IPS-18c (cell line): ENCODE results near the gene LRRK2.
"Not testable (repeated sequence)": the region's sequence is repeated elsewhere in the genome, so short reads cannot be mapped to it uniquely, and the experiment has no call there.

ENCODE experiments used
- H3K4me3 ChIP-seq: 2 replicates; pipeline ENCODE4 v1.7.0; 2013; ENCODE audit warnings: low read depth, mild to moderate bottlenecking, low read length, moderate library complexity; ENCODE audit not compliant: insufficient read depth
- H3K9me3 ChIP-seq: one replicate; pipeline ENCODE4 v1.6.1; 2013; ENCODE audit warnings: mild to moderate bottlenecking, low read length, moderate library complexity; ENCODE audit not compliant: control insufficient read depth, insufficient read depth

The LRRK2 gene

DNA sequence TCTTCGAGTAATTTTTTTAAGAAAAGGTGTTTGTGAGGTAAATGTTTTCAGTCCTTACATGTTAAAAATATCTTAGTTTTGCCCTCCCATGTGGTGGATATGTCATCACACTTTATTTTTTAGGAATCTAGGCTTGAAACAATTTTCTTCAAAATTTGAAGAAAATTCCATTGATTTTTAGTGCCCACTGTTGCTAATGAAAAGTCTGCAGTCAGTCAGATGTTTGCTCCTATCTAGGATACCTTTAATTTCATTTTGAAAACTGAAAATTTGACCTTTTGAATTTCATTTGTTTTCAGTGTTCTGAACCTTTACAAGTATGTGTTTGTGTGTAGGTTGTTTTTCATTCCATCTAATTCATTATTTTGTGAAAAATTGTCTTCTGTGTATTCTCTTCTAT, 105.4 kb downstream of the LRRK2 start:
- H3K9me3 ChIP-seq = no peaks in the 10 kb centered on the region
- no peak overlapping the region for H3K4me3 ChIP-seq

DNA sequence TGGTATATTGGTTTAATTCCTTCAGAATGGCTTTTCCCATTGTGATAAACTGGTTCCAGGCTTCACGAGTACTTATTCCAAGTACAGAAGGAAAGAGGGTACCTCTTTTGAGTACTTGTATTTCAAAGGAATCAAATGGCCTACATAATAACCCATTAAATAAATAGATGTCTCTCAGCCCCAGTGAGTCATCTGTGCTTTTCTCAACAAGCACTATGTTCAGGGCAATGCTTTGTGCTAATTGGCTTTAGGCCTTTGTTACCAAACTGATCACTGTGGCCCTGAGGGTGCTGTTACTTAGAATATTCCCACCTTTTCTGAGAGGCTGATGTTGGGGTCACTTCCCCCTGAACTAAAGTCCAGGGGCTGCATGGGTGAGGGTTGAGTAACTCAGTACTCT, 107.1 kb downstream of the LRRK2 start:
- H3K9me3 ChIP-seq = no peaks in the 10 kb centered on the region

DNA sequence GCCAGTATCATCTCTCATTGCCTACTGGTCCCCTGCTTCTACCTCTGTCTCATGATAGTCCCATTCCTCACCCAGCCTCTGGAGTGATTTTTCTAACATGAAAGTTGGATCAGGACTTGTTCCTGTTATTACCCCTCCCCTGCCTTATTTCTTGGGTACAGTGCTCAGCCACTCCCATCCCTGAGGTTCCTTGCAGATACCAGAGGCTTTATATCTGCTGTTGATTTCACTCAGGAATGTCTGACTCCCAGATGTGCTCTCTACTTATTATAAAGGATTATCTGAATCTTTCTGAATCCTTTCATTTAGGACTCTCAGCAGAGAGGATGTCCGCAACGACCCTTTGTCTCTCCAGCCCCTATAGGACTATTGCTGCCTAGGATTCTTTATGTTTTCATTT, 111.2 kb downstream of the LRRK2 start:
- H3K4me3 ChIP-seq = no peak overlapping the region
- no peaks in the 10 kb centered on the region for H3K9me3 ChIP-seq

More for the DNA sequence above, 107.1 kb downstream of the LRRK2 start:
- no peak overlapping the region for H3K4me3 ChIP-seq

DNA sequence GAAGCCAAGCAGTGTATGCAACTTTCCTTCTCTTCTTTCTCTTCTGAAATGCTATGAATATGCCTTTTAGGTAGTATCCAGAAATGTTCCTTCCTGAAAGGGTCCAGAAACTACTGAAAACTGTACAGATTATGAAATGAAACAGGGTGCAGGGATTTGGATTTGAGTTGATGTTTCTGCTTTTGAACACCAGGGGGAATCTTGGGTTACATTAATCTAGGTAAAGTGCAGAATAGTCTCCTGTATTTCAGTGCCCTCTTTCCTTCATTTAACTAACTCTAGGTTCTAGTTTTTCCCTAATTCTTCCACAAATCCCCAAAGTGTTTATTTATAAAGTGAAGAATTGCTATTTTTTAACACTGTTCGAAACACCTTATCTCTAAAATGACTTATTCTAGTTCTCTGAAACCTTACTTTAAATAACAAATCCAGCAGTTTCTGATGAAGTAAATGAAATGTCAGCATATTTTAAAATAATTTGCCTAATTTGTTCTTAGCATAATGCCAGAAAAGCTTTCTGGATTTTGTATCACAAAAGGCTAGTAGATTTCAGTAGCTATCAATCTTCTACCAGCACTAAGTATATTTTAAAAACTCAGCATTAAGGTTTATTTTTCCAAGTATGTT, 111.9 kb downstream of the LRRK2 start:
- Histone ChIP-seq H3K4me3 (no peak overlapping the region), H3K9me3 (no peaks in the 10 kb centered on the region)

DNA sequence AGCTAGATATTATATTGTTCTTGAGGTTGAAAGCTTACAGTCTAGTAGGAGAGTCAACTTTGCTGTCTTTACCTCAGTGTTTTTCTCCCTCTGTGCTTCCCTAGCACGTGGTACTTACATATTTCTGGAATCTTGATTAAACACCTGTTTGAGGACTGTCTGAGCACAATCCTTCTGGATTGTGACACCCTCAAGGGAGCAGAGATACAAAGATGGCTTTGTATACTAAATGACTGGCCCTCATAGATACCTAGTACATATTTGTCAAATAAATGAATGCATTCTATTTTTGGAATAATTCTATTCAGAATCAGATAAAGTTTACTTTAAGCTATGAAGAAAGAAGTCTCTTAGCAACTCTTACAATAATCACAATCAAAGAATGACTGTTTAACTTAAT, 113.3 kb downstream of the LRRK2 start:
- Histone ChIP-seq H3K4me3 (no peak overlapping the region), H3K9me3 (no peaks in the 10 kb centered on the region)

DNA sequence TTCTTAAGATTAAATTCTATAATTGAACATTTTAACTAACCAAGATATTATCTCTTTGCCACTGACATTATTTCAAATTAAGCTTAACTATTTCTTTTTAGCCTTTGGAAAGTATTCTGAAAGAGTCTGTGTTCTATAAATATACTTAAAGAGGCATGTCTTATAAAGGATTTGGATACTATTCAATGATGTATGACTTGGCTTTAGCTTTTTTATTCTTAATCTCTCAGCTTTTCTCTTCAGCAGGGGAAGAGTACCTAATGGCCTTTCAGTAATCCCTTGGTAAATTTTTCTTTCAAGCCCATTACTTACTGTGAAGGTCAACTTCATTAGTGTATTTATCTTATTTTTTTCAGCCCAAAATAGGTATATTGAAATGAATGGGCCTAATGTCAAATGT, 113.8 kb downstream of the LRRK2 start:
- no peaks in the 10 kb centered on the region for H3K9me3 ChIP-seq

DNA sequence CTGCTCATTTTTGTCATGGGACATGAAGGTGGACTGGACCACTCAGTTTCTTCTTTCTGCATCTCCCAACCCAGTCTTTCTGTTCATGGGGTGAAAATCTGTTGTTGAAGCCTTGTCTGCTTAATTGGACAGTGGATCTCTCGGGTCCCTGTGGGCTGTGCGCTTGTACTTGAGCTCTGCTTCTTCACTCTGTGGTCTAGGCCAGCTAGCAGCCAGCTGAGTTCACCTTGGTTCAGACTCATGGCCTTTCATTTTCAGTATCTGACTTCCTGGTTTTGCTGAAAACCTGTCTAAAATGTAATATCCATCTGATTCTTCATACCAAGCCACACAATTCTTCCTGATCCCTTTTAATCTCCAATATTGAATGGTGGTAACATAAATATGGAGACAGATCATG, 117.2 kb downstream of the LRRK2 start:
- H3K9me3 ChIP-seq = no peaks in the 10 kb centered on the region
- no peak overlapping the region for H3K4me3 ChIP-seq

More for the DNA sequence above, 113.8 kb downstream of the LRRK2 start:
- no peak overlapping the region for H3K4me3 ChIP-seq

DNA sequence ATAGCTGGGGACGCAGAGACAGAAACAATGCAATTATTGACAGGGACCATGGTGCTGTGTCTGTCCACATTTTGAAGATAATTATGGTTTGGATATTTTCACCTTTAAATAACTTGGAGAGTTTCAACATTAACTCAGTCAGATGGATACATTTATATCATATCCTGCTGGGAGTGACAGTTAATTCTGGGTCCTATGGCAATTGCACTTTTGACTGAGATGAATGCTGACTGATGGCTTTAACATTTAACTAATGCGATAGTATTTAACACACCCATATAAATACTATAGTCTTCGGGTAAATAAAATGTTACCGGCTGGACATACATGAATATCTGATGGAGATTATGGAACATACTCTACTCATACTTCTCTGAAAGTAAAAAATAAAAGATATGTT, 118.3 kb downstream of the LRRK2 start:
- no peaks in the 10 kb centered on the region for H3K9me3 ChIP-seq
- H3K4me3 ChIP-seq = no peak overlapping the region

DNA sequence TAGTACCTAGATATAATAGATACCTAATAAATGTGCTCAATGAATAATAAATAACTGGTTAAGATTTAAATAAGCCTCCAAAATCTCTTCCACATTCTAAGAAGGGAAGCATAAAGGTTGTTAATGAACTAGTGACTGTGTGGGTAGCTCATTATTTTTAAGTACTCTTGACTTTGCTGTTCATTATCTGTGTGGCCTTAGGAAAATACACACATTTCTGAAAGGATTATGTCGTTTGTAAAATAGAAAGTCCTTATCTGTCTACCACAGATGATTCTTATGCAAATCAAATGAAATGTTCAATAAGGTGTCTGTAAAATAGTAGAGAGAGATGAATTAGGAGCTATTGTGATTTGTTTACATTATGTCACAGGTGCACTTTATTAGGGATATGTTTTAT, 119.5 kb downstream of the LRRK2 start:
- no peaks in the 10 kb centered on the region for H3K9me3 ChIP-seq
- H3K4me3 ChIP-seq = no peak overlapping the region

DNA sequence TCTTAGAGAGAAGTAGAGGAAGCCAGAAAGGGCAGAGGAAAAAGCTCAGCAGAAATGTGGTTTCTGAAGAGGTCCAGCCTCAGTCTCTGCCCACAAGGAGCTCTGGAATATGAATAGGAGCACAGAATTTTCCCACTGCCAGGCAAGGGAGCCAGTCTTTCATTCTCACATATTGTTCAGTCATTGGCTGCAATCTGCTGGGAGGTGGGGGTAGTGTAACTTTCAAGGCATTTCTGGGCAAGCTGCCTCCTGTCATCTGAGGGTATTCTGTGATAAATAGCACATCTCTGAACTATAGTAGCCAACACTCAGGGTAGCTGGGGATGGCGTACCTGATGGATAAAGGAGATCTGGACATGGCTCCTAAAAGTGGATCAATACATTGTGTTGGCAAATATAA, 127.2 kb downstream of the LRRK2 start:
- no peaks in the 10 kb centered on the region for H3K9me3 ChIP-seq
- no peak overlapping the region for H3K4me3 ChIP-seq

DNA sequence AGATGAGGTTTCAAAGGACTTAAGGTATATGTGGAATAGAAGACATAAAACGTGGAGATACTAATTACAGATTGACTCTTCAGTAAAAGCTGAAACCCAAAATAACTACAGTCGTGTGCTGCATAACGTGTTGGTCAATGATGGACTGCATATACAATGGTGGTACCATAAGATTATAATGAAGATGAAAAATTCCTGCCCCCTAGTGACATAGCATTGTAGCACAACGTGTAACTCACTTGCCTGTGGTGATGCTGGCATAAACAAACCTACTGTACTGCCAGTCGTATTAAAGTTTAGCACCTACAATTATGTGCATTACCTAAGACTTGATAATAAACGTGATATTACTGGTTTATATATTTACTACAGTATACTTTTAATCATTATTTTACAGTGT, 150.3 kb downstream of the LRRK2 start:
- H3K9me3 ChIP-seq = no peaks in the 10 kb centered on the region

DNA sequence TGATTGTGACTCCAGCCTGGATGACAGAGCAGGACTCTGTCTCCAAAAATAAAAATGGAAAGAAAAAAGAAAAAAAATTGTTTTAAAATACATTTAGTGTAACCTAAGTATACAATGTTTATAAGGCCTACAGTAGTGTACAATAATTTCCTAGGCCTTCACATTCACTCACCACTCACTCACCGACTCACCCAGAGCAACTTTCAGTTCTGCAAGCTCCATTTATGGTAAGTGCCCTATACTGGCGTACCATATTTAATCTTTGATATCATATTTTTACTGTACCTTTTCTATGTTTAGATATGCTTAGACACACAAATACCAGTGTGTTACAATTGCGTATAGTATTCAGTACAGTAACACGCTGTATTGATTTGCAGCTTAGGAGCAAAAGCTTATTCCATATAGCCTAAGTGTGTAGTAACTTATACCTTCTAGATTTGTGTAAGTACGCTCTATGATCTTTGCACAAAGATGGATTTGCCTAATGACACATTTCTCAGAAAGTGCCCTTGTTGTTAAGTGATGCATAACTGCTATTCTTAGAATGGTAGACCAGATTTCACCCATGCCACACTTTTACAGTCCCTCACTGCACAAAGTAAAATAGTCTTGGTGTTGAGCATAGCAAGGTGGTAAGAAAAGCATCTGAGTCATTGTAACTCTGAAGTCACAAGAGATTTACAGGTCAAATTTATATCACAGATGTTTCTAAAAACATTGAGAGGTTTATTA, 151.9 kb downstream of the LRRK2 start:
- H3K9me3 ChIP-seq = no peaks in the 10 kb centered on the region

More for the DNA sequence above, 150.3 kb downstream of the LRRK2 start:
- no peak overlapping the region for H3K4me3 ChIP-seq

DNA sequence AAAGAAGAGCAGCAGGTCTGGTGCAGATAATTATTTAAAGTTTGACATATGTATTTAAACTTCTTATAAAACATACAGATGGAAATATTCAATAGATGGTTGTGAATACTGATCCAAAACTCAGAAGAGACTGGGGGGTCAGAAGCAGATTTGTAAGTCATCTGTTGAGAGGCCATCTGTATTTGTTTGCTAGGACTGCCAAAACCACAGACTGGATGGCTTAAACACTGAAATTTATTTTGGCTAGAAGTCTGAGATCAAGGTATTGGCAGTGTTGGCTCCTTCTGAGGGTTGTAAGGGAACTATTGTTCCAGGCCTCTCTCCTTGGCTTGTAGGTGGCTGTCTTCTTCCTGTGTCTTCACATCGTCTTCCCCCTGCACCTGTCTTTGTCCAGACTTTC, 153.9 kb downstream of the LRRK2 start:
- H3K9me3 ChIP-seq = no peaks in the 10 kb centered on the region
- no peak overlapping the region for H3K4me3 ChIP-seq

More for the DNA sequence above, 151.9 kb downstream of the LRRK2 start:
- H3K4me3 ChIP-seq = no peak overlapping the region

DNA sequence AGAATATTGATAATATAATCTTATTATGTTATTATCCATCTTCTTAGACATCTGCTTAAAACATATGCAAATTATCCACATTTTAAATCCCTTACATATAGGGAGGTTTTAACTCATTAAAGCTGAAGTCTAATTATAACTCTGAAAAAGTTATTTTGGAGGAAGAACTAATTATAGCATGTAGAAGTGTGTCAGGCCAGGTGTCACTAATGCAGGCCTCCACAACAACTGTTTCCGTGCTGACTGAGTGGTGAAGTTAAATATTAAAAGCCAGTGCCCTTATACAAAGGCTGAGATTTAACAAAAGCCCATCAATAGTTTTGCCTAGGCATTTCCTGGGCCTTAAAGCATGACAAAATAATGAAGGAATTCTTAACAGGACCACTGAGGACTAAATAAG, 157.4 kb downstream of the LRRK2 start:
- Histone ChIP-seq H3K4me3 (no peak overlapping the region), H3K9me3 (no peaks in the 10 kb centered on the region)

DNA sequence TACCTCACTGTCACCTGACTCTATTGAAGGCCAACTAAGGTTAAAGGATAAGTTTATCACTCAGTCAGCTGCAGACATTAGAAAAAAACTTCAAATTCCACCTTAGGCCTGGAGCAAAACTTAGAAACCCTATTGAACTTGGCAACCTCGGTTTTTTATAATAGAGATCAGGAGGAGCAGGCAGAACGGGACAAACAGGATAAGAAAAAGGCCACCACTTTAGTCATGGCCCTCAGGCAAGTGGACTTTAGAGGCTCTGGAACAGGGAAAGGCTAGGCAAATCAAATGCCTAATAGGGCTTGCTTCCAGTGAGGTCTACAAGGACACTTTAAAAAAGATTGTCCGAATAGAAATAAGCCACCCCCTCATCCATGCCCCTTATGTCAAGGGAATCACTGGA, 162.5 kb downstream of the LRRK2 start:
- H3K4me3 ChIP-seq, H3K9me3 ChIP-seq: not testable (repeated sequence)

DNA sequence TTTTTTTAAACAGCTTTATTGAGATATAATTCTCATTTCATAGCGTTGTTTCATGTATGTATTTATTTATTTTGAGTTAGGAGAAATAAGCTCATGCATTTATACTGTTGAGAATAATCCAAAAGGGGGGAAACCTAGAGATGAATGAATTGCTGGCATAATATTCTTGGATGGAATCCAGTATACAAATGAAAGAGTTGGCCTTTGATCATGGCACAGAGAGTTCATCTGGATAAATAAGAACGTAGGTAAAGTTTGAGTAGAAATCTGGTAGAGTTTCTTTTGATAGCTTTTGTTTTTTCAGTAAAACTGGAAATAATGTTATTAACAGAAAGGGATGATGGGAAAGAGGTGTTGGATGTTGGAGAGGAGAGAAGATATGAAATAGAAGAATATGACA, 166.2 kb downstream of the LRRK2 start:
- Histone ChIP-seq H3K4me3 (no peak overlapping the region), H3K9me3 (no peaks in the 10 kb centered on the region)

DNA sequence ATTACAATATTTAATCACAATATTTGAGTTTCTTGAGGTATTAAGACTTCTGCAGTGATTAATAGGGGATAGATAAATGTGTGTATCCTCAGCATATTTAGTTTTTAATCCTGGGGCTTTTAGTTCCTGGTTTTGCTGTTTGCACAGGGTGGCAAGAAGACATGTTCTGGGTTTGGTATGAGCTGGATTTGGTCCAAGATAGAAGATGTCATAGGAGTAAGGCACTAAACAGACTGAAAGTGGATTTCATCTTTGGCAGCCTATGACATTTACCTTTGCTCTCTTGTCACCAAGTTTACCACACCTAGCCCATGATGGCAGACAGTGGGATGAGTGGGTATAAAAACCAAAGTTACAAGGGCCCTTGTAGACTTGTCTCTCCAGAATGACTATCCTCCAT, 168.2 kb downstream of the LRRK2 start:
- no peak overlapping the region for H3K4me3 ChIP-seq

DNA sequence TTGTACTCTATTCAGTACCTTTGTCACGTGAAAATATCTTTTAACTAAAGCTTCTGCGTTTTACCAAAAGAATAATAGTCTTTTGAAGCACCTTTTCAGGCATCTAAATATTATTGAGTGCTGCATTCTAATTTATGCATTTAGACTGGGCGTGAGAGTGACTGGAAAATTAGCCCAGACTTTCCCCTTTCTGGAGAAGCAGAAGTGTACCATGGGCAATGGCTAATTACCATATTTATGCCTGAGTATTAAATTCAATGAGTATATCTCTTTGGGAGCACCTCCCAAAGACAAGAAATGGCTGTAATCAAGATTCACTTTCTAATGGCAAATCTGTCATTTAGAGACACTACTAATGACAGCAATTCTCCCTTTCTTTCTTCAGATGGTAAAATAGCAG, 174.9 kb downstream of the LRRK2 start:
- Histone ChIP-seq H3K9me3 (no peaks in the 10 kb centered on the region), H3K4me3 (no peak overlapping the region)

More for the DNA sequence above, 168.2 kb downstream of the LRRK2 start:
- H3K9me3 ChIP-seq = no peaks in the 10 kb centered on the region

DNA sequence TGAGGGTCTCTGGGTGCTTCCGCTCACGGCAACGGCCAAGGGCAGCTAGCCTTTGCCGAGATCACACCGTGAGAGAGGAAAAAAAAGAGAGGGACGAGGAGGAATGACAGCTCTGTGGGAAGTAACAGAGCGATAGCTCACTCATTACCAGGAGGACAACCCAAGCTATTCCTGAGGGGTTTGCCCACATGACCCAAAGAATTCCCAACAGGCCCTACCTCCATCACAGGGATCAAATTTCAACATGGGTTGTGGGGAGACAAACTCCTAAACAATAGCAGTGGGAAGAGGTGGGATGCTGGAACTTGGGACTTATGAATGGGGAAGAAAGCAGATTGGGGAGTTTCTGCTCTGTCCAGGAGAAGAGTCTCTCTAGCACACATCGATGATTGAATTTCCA, 180.6 kb downstream of the LRRK2 start:
- no peaks in the 10 kb centered on the region for H3K9me3 ChIP-seq
- no peak overlapping the region for H3K4me3 ChIP-seq
